ENCODE data around the gene FXYD6.
A peak's percentile ranks its signal among the peaks of the same experiment; 100 is the strongest.

The FXYD6 gene

GRCh38 chr11:117796456-117796871 is 80.0 kb downstream of the FXYD6 start:
- no peak overlapping the region for H3K27ac ChIP-seq (ENCODE audit: low read depth, low read length)
- no peaks in the 10 kb centered on the region for H3K9me3 ChIP-seq (ENCODE audit: low read length)
- H3K9ac ChIP-seq (ENCODE audit: low read length): no peak overlapping the region
- H3K27me3 ChIP-seq (ENCODE audit: control insufficient read depth in 1 of 2, insufficient read depth in 2 of 2, low read length in 2 of 2): peaks cover 20 to 35% of the 10 kb centered on the region in 2 donors
- peaks cover 12% of the 10 kb centered on the region for H3K4me1 ChIP-seq (ENCODE audit: insufficient read depth, low read length)
- peak overlapping the region; percentile 18 to 54 for H3K4me3 ChIP-seq (ENCODE audit: low read depth in 1 of 2, low read length in 2 of 2)
- no peaks in the 10 kb centered on the region for H3K36me3 ChIP-seq (ENCODE audit: insufficient read depth, low read length)

DNA sequence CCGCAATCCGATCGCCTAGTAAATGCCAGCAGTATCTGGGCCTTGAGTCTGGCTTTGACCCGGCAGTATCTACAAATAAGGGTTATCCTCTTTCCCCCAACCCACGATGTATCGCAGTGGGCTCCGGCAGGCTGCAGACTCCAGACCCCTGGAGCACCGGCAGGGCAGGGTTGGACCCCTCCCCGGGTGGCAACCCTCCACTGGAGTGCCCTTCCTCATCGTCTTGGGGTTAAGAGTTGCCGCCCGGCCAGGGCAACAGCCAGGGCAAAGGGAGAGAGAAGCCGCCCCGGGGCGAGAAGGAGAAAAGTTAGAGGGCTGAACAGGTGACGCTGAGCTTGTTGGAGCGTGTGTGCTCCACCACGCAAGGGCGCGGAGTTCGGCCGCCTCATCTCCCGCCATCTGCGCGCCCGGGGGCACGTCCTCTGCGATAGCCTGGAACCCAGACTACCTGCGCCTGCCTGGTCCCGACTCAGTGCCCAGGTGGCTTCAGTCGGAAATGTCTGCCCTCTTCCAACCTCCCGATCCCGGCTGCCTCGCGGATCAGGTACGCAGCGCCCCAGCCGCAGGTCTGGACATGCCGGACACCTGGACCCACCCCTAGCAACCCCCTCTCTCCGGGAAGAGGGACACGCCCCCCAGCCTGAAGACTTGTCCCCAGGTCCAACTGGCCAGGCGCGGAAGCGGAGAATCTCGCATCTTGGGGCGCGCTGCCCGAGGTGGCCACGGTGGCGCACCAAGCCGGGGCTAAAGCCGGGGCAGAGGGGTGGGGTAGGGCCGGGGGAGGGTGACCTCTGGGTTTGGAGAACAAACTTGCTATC is 80.6 kb downstream of the FXYD6 start:
- peaks cover 20 to 35% of the 10 kb centered on the region in 2 donors for H3K27me3 ChIP-seq (ENCODE audit: control insufficient read depth in 1 of 2, insufficient read depth in 2 of 2, low read length in 2 of 2)
- H3K36me3 ChIP-seq (ENCODE audit: insufficient read depth, low read length): no peaks in the 10 kb centered on the region
- H3K9me3 ChIP-seq (ENCODE audit: low read length): no peaks in the 10 kb centered on the region
- H3K4me3 ChIP-seq (ENCODE audit: low read depth in 1 of 2, low read length in 2 of 2): peak overlapping the region in 1 of 2 donors; percentile 18
- H3K27ac ChIP-seq (ENCODE audit: low read depth, low read length): no peak overlapping the region
- H3K4me1 ChIP-seq (ENCODE audit: insufficient read depth, low read length): peaks cover 12% of the 10 kb centered on the region
- H3K9ac ChIP-seq (ENCODE audit: low read length): no peak overlapping the region

DNA sequence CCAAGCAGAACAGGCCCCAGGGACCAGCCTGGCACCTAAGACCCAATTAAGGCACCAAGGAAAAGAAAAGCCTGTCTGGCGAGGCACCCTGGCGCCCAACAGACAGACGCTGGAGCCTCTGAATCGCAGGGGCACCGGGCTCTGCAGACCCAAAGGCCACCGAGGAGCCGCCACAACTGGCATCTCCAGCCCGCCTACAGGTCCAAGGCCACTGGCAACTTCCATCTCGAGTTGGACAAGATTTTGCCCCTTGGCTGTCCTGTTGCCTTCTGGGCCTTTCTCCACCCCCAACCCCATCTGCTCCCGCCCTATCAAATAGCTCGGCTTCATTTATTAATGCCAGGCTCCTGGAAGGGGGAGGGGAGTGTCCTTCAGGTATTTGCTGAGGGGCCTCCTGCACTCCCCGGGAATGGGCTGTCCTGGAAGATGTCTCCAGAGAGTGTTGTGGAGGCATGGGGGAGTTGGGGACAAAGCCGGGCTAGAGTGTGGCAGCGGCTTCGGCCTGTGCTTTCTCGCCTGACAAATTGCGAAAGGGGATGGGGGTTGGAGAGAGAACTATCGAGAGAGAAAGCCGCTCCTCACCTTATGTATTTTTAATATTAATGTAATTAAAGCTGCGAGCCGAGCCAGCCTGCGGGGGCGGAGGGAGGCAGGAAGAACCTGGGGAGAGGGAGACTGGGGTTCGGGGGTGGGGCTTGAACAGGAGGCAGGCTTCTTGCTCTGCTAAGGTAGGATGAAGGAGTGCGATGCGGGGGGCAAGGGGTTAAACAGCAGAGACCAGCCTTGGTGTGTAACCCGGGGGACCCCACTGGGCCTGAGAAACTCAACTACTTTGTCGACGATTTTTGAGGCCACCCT is 81.5 kb downstream of the FXYD6 start:
- no peak overlapping the region for H3K4me3 ChIP-seq (ENCODE audit: low read depth in 1 of 2, low read length in 2 of 2)
- H3K9ac ChIP-seq (ENCODE audit: low read length): no peak overlapping the region
- peaks cover 20 to 35% of the 10 kb centered on the region in 2 donors for H3K27me3 ChIP-seq (ENCODE audit: control insufficient read depth in 1 of 2, insufficient read depth in 2 of 2, low read length in 2 of 2)
- H3K36me3 ChIP-seq (ENCODE audit: insufficient read depth, low read length): no peaks in the 10 kb centered on the region
- no peaks in the 10 kb centered on the region for H3K9me3 ChIP-seq (ENCODE audit: low read length)
- no peak overlapping the region for H3K27ac ChIP-seq (ENCODE audit: low read depth, low read length)
- peaks cover 12% of the 10 kb centered on the region for H3K4me1 ChIP-seq (ENCODE audit: insufficient read depth, low read length)

- H3K36me3 ChIP-seq (ENCODE audit: insufficient read depth, low read length): no peaks in the 10 kb centered on the region
- H3K9ac ChIP-seq (ENCODE audit: low read length): no peak overlapping the region
- H3K27ac ChIP-seq (ENCODE audit: low read depth, low read length): no peak overlapping the region
- no peak overlapping the region for H3K4me3 ChIP-seq (ENCODE audit: low read depth in 1 of 2, low read length in 2 of 2)
- H3K4me1 ChIP-seq (ENCODE audit: insufficient read depth, low read length): peaks cover 12% of the 10 kb centered on the region
- peaks cover 20 to 35% of the 10 kb centered on the region in 2 donors for H3K27me3 ChIP-seq (ENCODE audit: control insufficient read depth in 1 of 2, insufficient read depth in 2 of 2, low read length in 2 of 2)
- no peaks in the 10 kb centered on the region for H3K9me3 ChIP-seq (ENCODE audit: low read length)
These were observed 82.3 kb downstream of the FXYD6 start for GRCh38 chr11:117794135-117794534.

DNA sequence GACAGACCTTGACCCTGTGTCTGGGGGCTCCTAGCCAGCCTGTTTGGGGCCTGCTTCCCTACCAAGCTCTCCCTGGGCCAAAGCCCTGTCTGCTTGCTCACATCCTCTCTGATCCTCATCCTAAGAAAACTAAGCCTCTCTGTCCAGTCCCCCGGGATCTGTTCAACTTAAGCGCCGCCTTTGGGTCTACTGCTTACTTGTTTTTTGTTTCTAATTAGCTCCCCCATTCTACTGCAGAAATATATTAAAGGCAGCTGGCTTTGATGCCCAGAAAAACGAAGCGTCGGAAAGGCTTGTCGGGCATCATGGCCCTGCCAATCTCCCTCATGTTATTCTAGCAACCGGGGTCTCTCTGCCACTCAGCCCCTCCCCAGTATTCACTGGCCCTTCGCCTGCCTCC is 82.9 kb downstream of the FXYD6 start:
- Histone ChIP-seq H3K36me3 (ENCODE audit: insufficient read depth, low read length) (no peaks in the 10 kb centered on the region), H3K27ac (ENCODE audit: low read depth, low read length) (no peak overlapping the region), H3K9ac (ENCODE audit: low read length) (no peak overlapping the region), H3K27me3 (ENCODE audit: control insufficient read depth in 1 of 2, insufficient read depth in 2 of 2, low read length in 2 of 2) (peaks cover 20 to 35% of the 10 kb centered on the region in 2 donors), H3K9me3 (ENCODE audit: low read length) (no peaks in the 10 kb centered on the region), H3K4me1 (ENCODE audit: insufficient read depth, low read length) (peaks cover 12% of the 10 kb centered on the region), H3K4me3 (ENCODE audit: low read depth in 1 of 2, low read length in 2 of 2) (no peak overlapping the region)

- Histone ChIP-seq H3K27me3 (ENCODE audit: control insufficient read depth in 1 of 2, insufficient read depth in 2 of 2, low read length in 2 of 2) (peaks cover 20 to 35% of the 10 kb centered on the region in 2 donors), H3K4me1 (ENCODE audit: insufficient read depth, low read length) (peaks cover 12% of the 10 kb centered on the region), H3K27ac (ENCODE audit: low read depth, low read length) (no peak overlapping the region), H3K4me3 (ENCODE audit: low read depth in 1 of 2, low read length in 2 of 2) (no peak overlapping the region), H3K36me3 (ENCODE audit: insufficient read depth, low read length) (no peaks in the 10 kb centered on the region), H3K9ac (ENCODE audit: low read length) (no peak overlapping the region), H3K9me3 (ENCODE audit: low read length) (no peaks in the 10 kb centered on the region)
These were observed 83.5 kb downstream of the FXYD6 start for GRCh38 chr11:117792992-117793391.

DNA sequence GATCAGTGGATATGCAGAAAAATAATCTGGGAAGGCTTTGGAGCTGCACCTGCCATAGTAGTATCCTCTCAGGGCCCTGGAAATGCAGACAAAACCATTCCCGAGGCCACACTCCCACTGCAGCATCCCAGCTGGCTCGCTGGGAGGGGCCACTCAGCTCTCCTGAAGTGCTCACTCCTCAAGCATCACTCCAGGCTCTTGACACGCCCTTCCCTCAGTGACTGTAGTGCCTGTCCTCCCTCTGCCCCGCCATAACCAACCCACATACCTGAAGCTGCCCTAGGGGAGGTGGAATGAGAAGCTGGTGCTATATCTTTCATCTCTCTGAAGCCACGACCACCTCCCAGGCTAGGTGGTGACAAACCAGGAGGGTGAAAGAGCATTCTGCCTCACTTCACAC is 84.2 kb downstream of the FXYD6 start:
- Histone ChIP-seq H3K9me3 (ENCODE audit: low read length) (no peaks in the 10 kb centered on the region), H3K36me3 (ENCODE audit: insufficient read depth, low read length) (no peaks in the 10 kb centered on the region), H3K9ac (ENCODE audit: low read length) (no peak overlapping the region), H3K4me1 (ENCODE audit: insufficient read depth, low read length) (peaks cover 12% of the 10 kb centered on the region), H3K27me3 (ENCODE audit: control insufficient read depth in 1 of 2, insufficient read depth in 2 of 2, low read length in 2 of 2) (peaks cover 20 to 34% of the 10 kb centered on the region in 2 donors), H3K4me3 (ENCODE audit: low read depth in 1 of 2, low read length in 2 of 2) (no peak overlapping the region), H3K27ac (ENCODE audit: low read depth, low read length) (no peak overlapping the region)

DNA sequence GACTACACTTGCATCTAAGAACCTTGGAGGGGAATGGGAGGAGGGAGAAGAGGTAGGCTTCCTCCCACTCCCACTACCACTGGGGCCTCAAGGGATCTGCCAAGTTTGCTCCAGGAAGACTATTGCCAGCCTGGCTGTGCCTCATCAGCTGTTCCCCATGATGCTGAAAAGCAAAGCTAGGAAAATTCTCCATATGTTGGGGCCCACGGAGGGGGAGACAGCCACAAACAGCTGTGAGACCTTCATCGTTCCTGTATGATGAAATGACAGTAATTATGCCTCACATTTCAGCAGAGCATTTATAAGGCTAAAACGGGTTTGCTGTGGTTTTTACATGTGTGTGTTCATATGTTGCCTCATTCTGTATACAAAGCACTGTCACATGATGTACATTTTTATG is 86.2 kb downstream of the FXYD6 start:
- no peaks in the 10 kb centered on the region for H3K4me1 ChIP-seq (ENCODE audit: insufficient read depth, low read length)
- peaks cover 8 to 15% of the 10 kb centered on the region in 2 donors for H3K27me3 ChIP-seq (ENCODE audit: control insufficient read depth in 1 of 2, insufficient read depth in 2 of 2, low read length in 2 of 2)
- H3K9me3 ChIP-seq (ENCODE audit: low read length): no peaks in the 10 kb centered on the region
- H3K27ac ChIP-seq (ENCODE audit: low read depth, low read length): no peak overlapping the region
- H3K36me3 ChIP-seq (ENCODE audit: insufficient read depth, low read length): no peaks in the 10 kb centered on the region
- no peak overlapping the region for H3K4me3 ChIP-seq (ENCODE audit: low read depth in 1 of 2, low read length in 2 of 2)
- no peak overlapping the region for H3K9ac ChIP-seq (ENCODE audit: low read length)

DNA sequence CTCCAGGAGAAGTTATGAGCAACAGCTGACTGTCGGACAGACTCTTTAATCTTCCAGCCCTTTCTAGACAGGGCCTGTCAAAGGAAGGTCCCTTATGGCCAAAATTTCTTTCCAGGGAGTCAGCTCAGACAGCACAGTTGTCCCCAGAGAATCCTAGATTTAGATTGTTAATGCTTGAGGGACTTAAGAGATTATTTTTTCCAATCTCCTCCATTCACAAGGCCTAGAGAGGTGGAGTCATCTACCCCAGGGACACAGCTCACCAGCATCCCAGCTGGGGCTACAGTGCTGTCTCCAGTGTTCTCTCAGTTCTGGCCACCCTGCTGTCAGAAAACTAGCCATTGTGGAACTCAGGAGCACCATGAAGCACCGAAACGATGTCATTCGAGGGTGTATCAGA is 87.2 kb downstream of the FXYD6 start:
- Histone ChIP-seq H3K4me1 (ENCODE audit: insufficient read depth, low read length) (no peaks in the 10 kb centered on the region), H3K27ac (ENCODE audit: low read depth, low read length) (no peak overlapping the region), H3K36me3 (ENCODE audit: insufficient read depth, low read length) (no peaks in the 10 kb centered on the region), H3K4me3 (ENCODE audit: low read depth in 1 of 2, low read length in 2 of 2) (no peak overlapping the region), H3K27me3 (ENCODE audit: control insufficient read depth in 1 of 2, insufficient read depth in 2 of 2, low read length in 2 of 2) (peaks cover 2 to 5% of the 10 kb centered on the region in 2 donors), H3K9ac (ENCODE audit: low read length) (no peak overlapping the region), H3K9me3 (ENCODE audit: low read length) (no peaks in the 10 kb centered on the region)

Data from muscle layer of colon (tissue), 2 donors.